GM23248 (cell line): ENCODE measurements around the gene COG5.
"Not testable (repeated sequence)": the region's sequence is repeated elsewhere in the genome, so short reads cannot be mapped to it uniquely, and the experiment has no call there.

Source experiments
- EZH2 ChIP-seq: fragments of 200-600 bp; sonication (generic); IDR thresholded peaks from 2 replicates; pipeline ENCODE4 v1.6.1; 2018; ENCODE audit warnings: antibody characterized with exemption, mild to moderate bottlenecking; ENCODE audit not compliant: insufficient read depth, poor library complexity, severe bottlenecking
- EZH2phosphoT487 ChIP-seq: fragments of 200-600 bp; sonication (generic); IDR thresholded peaks from 2 replicates; pipeline ENCODE4 v1.6.1; 2018; ENCODE audit warnings: antibody characterized with exemption, moderate library complexity, mild to moderate bottlenecking, low read depth; ENCODE audit not compliant: insufficient read depth

- TF ChIP-seq EZH2phosphoT487, EZH2: not testable (repeated sequence)
Measured at GRCh38 chr7:107246836-107247235, 316.9 kb downstream of the COG5 start.
